Activated CD4-positive, alpha-beta T cell treated with anti-CD3 and anti-CD28 coated beads, Interleukin-2, amount 10 ng/mL, durations not matched to agents 7 days and 5 days (primary cell): ENCODE data around the gene TMEM45A. TPM values are rescaled to one million over a fixed set of nuclear protein-coding genes. Genes with fewer than 3 reads are reported as not detected.
"Not testable (repeated sequence)": the region's sequence is repeated elsewhere in the genome, so short reads cannot be mapped to it uniquely, and the experiment has no call there.

ENCODE experiments used
- CTCF ChIA-PET: fragments of 350-600 bp; sonication (Branson Sonifier 250); formaldehyde crosslinking; loops from one replicate; lab custom pipeline; 2021; ENCODE audit warnings: antibody characterized with exemption; lab: Charles Lee
- POLR2A ChIA-PET: fragments of 350-600 bp; sonication (Branson Sonifier 250); formaldehyde crosslinking; loops from one replicate; lab custom pipeline; 2021; ENCODE audit warnings: antibody characterized with exemption; lab: Charles Lee
- DNase-seq: peaks from one replicate; pipeline ENCODE4 v3.0.0-alpha.2; 2020
- H3K27ac Mint-ChIP-seq: one replicate; pipeline ENCODE4 v1.8.0; 2021; ENCODE audit warnings: mild to moderate bottlenecking, moderate library complexity, mixed read lengths
- H3K27me3 Mint-ChIP-seq: one replicate; pipeline ENCODE4 v1.8.0; 2021; ENCODE audit warnings: mixed read lengths
- H3K36me3 Mint-ChIP-seq: one replicate; pipeline ENCODE4 v1.8.0; 2021; ENCODE audit warnings: low read depth, mixed read lengths
- H3K4me1 Mint-ChIP-seq: one replicate; pipeline ENCODE4 v1.8.0; 2021; ENCODE audit warnings: mixed read lengths
- H3K4me3 Mint-ChIP-seq: one replicate; pipeline ENCODE4 v1.8.0; 2021; ENCODE audit warnings: mild to moderate bottlenecking, moderate library complexity, mixed read lengths
- H3K9me3 Mint-ChIP-seq: one replicate; pipeline ENCODE4 v1.8.0; 2021; ENCODE audit warnings: mixed read lengths
- total RNA-seq, 2 experiments: library from RNA; stranded (reverse); gene quantifications; one replicate each; pipeline ENCODE4 v1.2.3, GENCODE V29; 2021

Gene TMEM45A
- total RNA-seq, 2 experiments from 2014 or later, result 0.15 to 0.17 TPM

- POLR2A ChIA-PET, H3K9me3 Mint-ChIP-seq, CTCF ChIA-PET: not testable (repeated sequence)
Observed at GRCh38 chr3:100541428-100541827, 49.0 kb downstream of the TMEM45A start.

GRCh38 chr3:100545371-100545770, 53.0 kb downstream of the TMEM45A start:
- Mint-ChIP-seq H3K36me3 (no peaks in the 10 kb centered on the region), H3K27ac (no peak overlapping the region), H3K9me3 (no peaks in the 10 kb centered on the region), H3K4me1 (no peaks in the 10 kb centered on the region), H3K27me3 (peaks cover 17% of the 10 kb centered on the region), H3K4me3 (no peak overlapping the region)
- ChIA-PET CTCF (no interaction called here), POLR2A (no interaction called here)
- DNase-seq, result no peak

More at GRCh38 chr3:100541428-100541827, 49.0 kb downstream of the TMEM45A start:
- not testable (repeated sequence) for H3K36me3 Mint-ChIP-seq, DNase-seq, H3K4me3 Mint-ChIP-seq, H3K27ac Mint-ChIP-seq, H3K4me1 Mint-ChIP-seq
- H3K27me3 Mint-ChIP-seq, result peaks cover 14% of the 10 kb centered on the region

- no peak overlapping the region for H3K4me3 Mint-ChIP-seq
- H3K27me3 Mint-ChIP-seq, result peaks cover 17% of the 10 kb centered on the region
- no peaks in the 10 kb centered on the region for H3K9me3 Mint-ChIP-seq
- H3K36me3 Mint-ChIP-seq, result no peaks in the 10 kb centered on the region
- no peak for DNase-seq
- CTCF ChIA-PET, result interaction anchor here (1.5 kb wide), 1 partner anchor 15 kb away, joined by 3 read pairs; no protein-coding TSS in a partner anchor
- POLR2A ChIA-PET, result no interaction called here
- no peak overlapping the region for H3K27ac Mint-ChIP-seq
- no peaks in the 10 kb centered on the region for H3K4me1 Mint-ChIP-seq
Observed at GRCh38 chr3:100546020-100546744, 53.8 kb downstream of the TMEM45A start.

GRCh38 chr3:100548053-100548452, 55.6 kb downstream of the TMEM45A start:
- H3K4me3 Mint-ChIP-seq, result no peak overlapping the region
- DNase-seq, result no peak
- POLR2A ChIA-PET, result no interaction called here

GRCh38 chr3:100553618-100554372, 61.4 kb downstream of the TMEM45A start:
- Mint-ChIP-seq H3K9me3 (no peaks in the 10 kb centered on the region), H3K27me3 (no peaks in the 10 kb centered on the region), H3K27ac (no peak overlapping the region), H3K4me1 (no peaks in the 10 kb centered on the region), H3K4me3 (no peak overlapping the region), H3K36me3 (no peaks in the 10 kb centered on the region)
- POLR2A ChIA-PET, result no interaction called here
- CTCF ChIA-PET, result no interaction called here
- DNase-seq, result no peak

More at GRCh38 chr3:100548053-100548452, 55.6 kb downstream of the TMEM45A start:
- H3K9me3 Mint-ChIP-seq, result no peaks in the 10 kb centered on the region
- H3K36me3 Mint-ChIP-seq, result no peaks in the 10 kb centered on the region
- H3K4me1 Mint-ChIP-seq, result no peaks in the 10 kb centered on the region
- H3K27me3 Mint-ChIP-seq, result peaks cover 17% of the 10 kb centered on the region
- CTCF ChIA-PET, result no interaction called here
- no peak overlapping the region for H3K27ac Mint-ChIP-seq

- H3K27me3 Mint-ChIP-seq, result no peaks in the 10 kb centered on the region
- no peaks in the 10 kb centered on the region for H3K36me3 Mint-ChIP-seq
- no peak overlapping the region for H3K4me3 Mint-ChIP-seq
- POLR2A ChIA-PET, result no interaction called here
- CTCF ChIA-PET, result no interaction called here
- no peak for DNase-seq
- no peaks in the 10 kb centered on the region for H3K4me1 Mint-ChIP-seq
- H3K9me3 Mint-ChIP-seq, result no peaks in the 10 kb centered on the region
- no peak overlapping the region for H3K27ac Mint-ChIP-seq
Observed at GRCh38 chr3:100554373-100554676, 61.9 kb downstream of the TMEM45A start.

GRCh38 chr3:100556673-100557310, 64.4 kb downstream of the TMEM45A start:
- ChIA-PET POLR2A (no interaction called here), CTCF (no interaction called here)
- Mint-ChIP-seq H3K36me3 (no peaks in the 10 kb centered on the region), H3K4me1 (no peaks in the 10 kb centered on the region), H3K27me3 (no peaks in the 10 kb centered on the region), H3K4me3 (no peak overlapping the region), H3K9me3 (no peaks in the 10 kb centered on the region), H3K27ac (no peak overlapping the region)
- no peak for DNase-seq

GRCh38 chr3:100558233-100558632, 65.8 kb downstream of the TMEM45A start:
- no peak for DNase-seq
- H3K9me3 Mint-ChIP-seq, result no peaks in the 10 kb centered on the region
- CTCF ChIA-PET, result no interaction called here
- H3K27me3 Mint-ChIP-seq, result no peaks in the 10 kb centered on the region
- H3K36me3 Mint-ChIP-seq, result no peaks in the 10 kb centered on the region
- H3K4me3 Mint-ChIP-seq, result no peak overlapping the region
- no peak overlapping the region for H3K27ac Mint-ChIP-seq
- no peaks in the 10 kb centered on the region for H3K4me1 Mint-ChIP-seq
- POLR2A ChIA-PET, result no interaction called here

GRCh38 chr3:100560426-100560825, 68.0 kb downstream of the TMEM45A start:
- Mint-ChIP-seq H3K9me3 (no peaks in the 10 kb centered on the region), H3K4me3 (no peak overlapping the region), H3K27me3 (no peaks in the 10 kb centered on the region), H3K27ac (no peak overlapping the region), H3K4me1 (no peaks in the 10 kb centered on the region), H3K36me3 (no peaks in the 10 kb centered on the region)
- CTCF ChIA-PET, result no interaction called here
- no peak for DNase-seq
- POLR2A ChIA-PET, result no interaction called here

GRCh38 chr3:100561459-100562158, 69.2 kb downstream of the TMEM45A start:
- CTCF ChIA-PET, result interaction anchor here (0.7 kb wide), 1 partner anchor 61 kb away, joined by 3 read pairs; no protein-coding TSS in a partner anchor
- no peak overlapping the region for H3K4me3 Mint-ChIP-seq
- no peaks in the 10 kb centered on the region for H3K9me3 Mint-ChIP-seq
- no peak overlapping the region for H3K27ac Mint-ChIP-seq
- POLR2A ChIA-PET, result interaction anchor here (0.6 kb wide), 1 partner anchor 36 kb away, joined by 3 read pairs; no protein-coding TSS in a partner anchor
- no peaks in the 10 kb centered on the region for H3K27me3 Mint-ChIP-seq
- no peak for DNase-seq
- H3K4me1 Mint-ChIP-seq, result no peaks in the 10 kb centered on the region
- H3K36me3 Mint-ChIP-seq, result no peaks in the 10 kb centered on the region

- no peaks in the 10 kb centered on the region for H3K4me1 Mint-ChIP-seq
- ChIA-PET CTCF (interaction anchor here (0.7 kb wide), 1 partner anchor 60 kb away, joined by 3 read pairs; no protein-coding TSS in a partner anchor), POLR2A (interaction anchor here (0.6 kb wide), 1 partner anchor 36 kb away, joined by 3 read pairs; no protein-coding TSS in a partner anchor)
- H3K36me3 Mint-ChIP-seq, result no peaks in the 10 kb centered on the region
- no peak for DNase-seq
- H3K9me3 Mint-ChIP-seq, result no peaks in the 10 kb centered on the region
- H3K27me3 Mint-ChIP-seq, result no peaks in the 10 kb centered on the region
- H3K4me3 Mint-ChIP-seq, result no peak overlapping the region
- H3K27ac Mint-ChIP-seq, result no peak overlapping the region
Observed at GRCh38 chr3:100562224-100562857, 69.9 kb downstream of the TMEM45A start.

GRCh38 chr3:100563228-100563627, 70.8 kb downstream of the TMEM45A start:
- H3K4me3 Mint-ChIP-seq, result no peak overlapping the region
- CTCF ChIA-PET, result no interaction called here
- H3K27ac Mint-ChIP-seq, result no peak overlapping the region
- H3K27me3 Mint-ChIP-seq, result no peaks in the 10 kb centered on the region
- no peaks in the 10 kb centered on the region for H3K4me1 Mint-ChIP-seq
- H3K9me3 Mint-ChIP-seq, result no peaks in the 10 kb centered on the region
- DNase-seq, result no peak
- no peaks in the 10 kb centered on the region for H3K36me3 Mint-ChIP-seq
- POLR2A ChIA-PET, result no interaction called here
